ENCODE measurements around the gene MAPK8IP1. TPM values are rescaled to one million over a fixed set of nuclear protein-coding genes. Genes with fewer than 3 reads are reported as not detected.

The MAPK8IP1 gene
- total and polyA plus RNA-seq, 4 donors: 4.7 to 15.4 (median 5.7) TPM

- Histone ChIP-seq H3K27ac (ENCODE audit: low read depth in 1 of 2, low read length in 1 of 2) (no peak overlapping the region), H3K4me1 (ENCODE audit: control insufficient read depth in 5 of 5, insufficient read depth in 5 of 5, low read length in 5 of 5) (peaks cover 4 to 27% (median 10%) of the 10 kb centered on the region in 5 donors), H3K36me3 (ENCODE audit: control insufficient read depth in 4 of 4, insufficient read depth in 4 of 4, low read length in 4 of 4) (peaks cover 0 to 6% (median 1%) of the 10 kb centered on the region in 4 donors), H3K4me3 (no peak overlapping the region), H3K27me3 (ENCODE audit: control insufficient read depth in 3 of 3, insufficient read depth in 3 of 3, low read length in 2 of 3) (peaks cover 0 to 2% (median 0%) of the 10 kb centered on the region in 3 donors), H3K9me3 (ENCODE audit: control insufficient read depth in 4 of 4, insufficient read depth in 3 of 4, low read length in 3 of 4) (no peaks in the 10 kb centered on the region), H3K9ac (ENCODE audit: insufficient read depth in 1 of 2, low read length in 2 of 2) (no peak overlapping the region)
- no peak for ATAC-seq (ENCODE audit: insufficient read depth, low FRiP score)
- DNase-seq: no peak
- TF ChIP-seq, protein P1, sequence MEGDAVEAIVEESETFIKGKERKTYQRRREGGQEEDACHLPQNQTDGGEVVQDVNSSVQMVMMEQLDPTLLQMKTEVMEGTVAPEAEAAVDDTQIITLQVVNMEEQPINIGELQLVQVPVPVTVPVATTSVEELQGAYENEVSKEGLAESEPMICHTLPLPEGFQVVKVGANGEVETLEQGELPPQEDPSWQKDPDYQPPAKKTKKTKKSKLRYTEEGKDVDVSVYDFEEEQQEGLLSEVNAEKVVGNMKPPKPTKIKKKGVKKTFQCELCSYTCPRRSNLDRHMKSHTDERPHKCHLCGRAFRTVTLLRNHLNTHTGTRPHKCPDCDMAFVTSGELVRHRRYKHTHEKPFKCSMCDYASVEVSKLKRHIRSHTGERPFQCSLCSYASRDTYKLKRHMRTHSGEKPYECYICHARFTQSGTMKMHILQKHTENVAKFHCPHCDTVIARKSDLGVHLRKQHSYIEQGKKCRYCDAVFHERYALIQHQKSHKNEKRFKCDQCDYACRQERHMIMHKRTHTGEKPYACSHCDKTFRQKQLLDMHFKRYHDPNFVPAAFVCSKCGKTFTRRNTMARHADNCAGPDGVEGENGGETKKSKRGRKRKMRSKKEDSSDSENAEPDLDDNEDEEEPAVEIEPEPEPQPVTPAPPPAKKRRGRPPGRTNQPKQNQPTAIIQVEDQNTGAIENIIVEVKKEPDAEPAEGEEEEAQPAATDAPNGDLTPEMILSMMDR (IDR thresholded peaks at IDR 0.05; ENCODE audit: control extremely low read depth, extremely low read depth): no peak
- 84 to 85% methylated on average over 6 of the region's 6 CpGs for WGBS, 2 donors
Observed at GRCh38 chr11:45901626-45902025, 16.2 kb downstream of the MAPK8IP1 start.

- H3K27ac ChIP-seq (ENCODE audit: low read depth in 1 of 2, low read length in 1 of 2): no peak overlapping the region
- ATAC-seq (ENCODE audit: insufficient read depth, low FRiP score) (no peak), DNase-seq (peak; percentile 27 to 49 (median 30))
- H3K4me3 ChIP-seq: no peak overlapping the region
- H3K9me3 ChIP-seq (ENCODE audit: control insufficient read depth in 4 of 4, insufficient read depth in 3 of 4, low read length in 3 of 4): no peaks in the 10 kb centered on the region
- H3K27me3 ChIP-seq (ENCODE audit: control insufficient read depth in 3 of 3, insufficient read depth in 3 of 3, low read length in 2 of 3): peaks cover 0 to 2% (median 0%) of the 10 kb centered on the region in 3 donors
- TF ChIP-seq, protein P1 (IDR thresholded peaks at IDR 0.05; ENCODE audit: control extremely low read depth, extremely low read depth): no peak
- peaks cover 4 to 25% (median 10%) of the 10 kb centered on the region in 5 donors for H3K4me1 ChIP-seq (ENCODE audit: control insufficient read depth in 5 of 5, insufficient read depth in 5 of 5, low read length in 5 of 5)
- peaks cover 0 to 6% (median 1%) of the 10 kb centered on the region in 4 donors for H3K36me3 ChIP-seq (ENCODE audit: control insufficient read depth in 4 of 4, insufficient read depth in 4 of 4, low read length in 4 of 4)
- WGBS, 2 donors: 91 to 92% methylated on average over 56 of the region's 56 CpGs
- H3K9ac ChIP-seq (ENCODE audit: insufficient read depth in 1 of 2, low read length in 2 of 2): no peak overlapping the region
Observed at GRCh38 chr11:45902452-45903380, 17.3 kb downstream of the MAPK8IP1 start.

- peaks cover 0 to 27% (median 6%) of the 10 kb centered on the region in 5 donors for H3K4me1 ChIP-seq (ENCODE audit: control insufficient read depth in 5 of 5, insufficient read depth in 5 of 5, low read length in 5 of 5)
- H3K9me3 ChIP-seq (ENCODE audit: control insufficient read depth in 4 of 4, insufficient read depth in 3 of 4, low read length in 3 of 4): no peaks in the 10 kb centered on the region
- peaks cover 0 to 9% (median 3%) of the 10 kb centered on the region in 4 donors for H3K36me3 ChIP-seq (ENCODE audit: control insufficient read depth in 4 of 4, insufficient read depth in 4 of 4, low read length in 4 of 4)
- H3K9ac ChIP-seq (ENCODE audit: insufficient read depth in 1 of 2, low read length in 2 of 2): no peak overlapping the region
- TF ChIP-seq, protein P1 (IDR thresholded peaks at IDR 0.05; ENCODE audit: control extremely low read depth, extremely low read depth): no peak
- no peaks in the 10 kb centered on the region for H3K27me3 ChIP-seq (ENCODE audit: control insufficient read depth in 3 of 3, insufficient read depth in 3 of 3, low read length in 2 of 3)
- no peak overlapping the region for H3K4me3 ChIP-seq
- DNase-seq: no peak
- no peak overlapping the region for H3K27ac ChIP-seq (ENCODE audit: low read depth in 1 of 2, low read length in 1 of 2)
- WGBS, 2 donors: 85 to 86% methylated on average over 15 of the region's 15 CpGs
- ATAC-seq (ENCODE audit: insufficient read depth, low FRiP score): no peak
Observed at GRCh38 chr11:45904309-45904915, 19.0 kb downstream of the MAPK8IP1 start.

All from lung (tissue), 12 donors.